Measurements from ENCODE around the gene PKN1. TPM values are rescaled to one million over a fixed set of nuclear protein-coding genes. Genes with fewer than 3 reads are reported as not detected.
A peak's percentile ranks its signal among the peaks of the same experiment; 100 is the strongest.

Gene PKN1
- total and polyA plus RNA-seq, 2 experiments from 2014 or later: 109 to 147 TPM

DNA sequence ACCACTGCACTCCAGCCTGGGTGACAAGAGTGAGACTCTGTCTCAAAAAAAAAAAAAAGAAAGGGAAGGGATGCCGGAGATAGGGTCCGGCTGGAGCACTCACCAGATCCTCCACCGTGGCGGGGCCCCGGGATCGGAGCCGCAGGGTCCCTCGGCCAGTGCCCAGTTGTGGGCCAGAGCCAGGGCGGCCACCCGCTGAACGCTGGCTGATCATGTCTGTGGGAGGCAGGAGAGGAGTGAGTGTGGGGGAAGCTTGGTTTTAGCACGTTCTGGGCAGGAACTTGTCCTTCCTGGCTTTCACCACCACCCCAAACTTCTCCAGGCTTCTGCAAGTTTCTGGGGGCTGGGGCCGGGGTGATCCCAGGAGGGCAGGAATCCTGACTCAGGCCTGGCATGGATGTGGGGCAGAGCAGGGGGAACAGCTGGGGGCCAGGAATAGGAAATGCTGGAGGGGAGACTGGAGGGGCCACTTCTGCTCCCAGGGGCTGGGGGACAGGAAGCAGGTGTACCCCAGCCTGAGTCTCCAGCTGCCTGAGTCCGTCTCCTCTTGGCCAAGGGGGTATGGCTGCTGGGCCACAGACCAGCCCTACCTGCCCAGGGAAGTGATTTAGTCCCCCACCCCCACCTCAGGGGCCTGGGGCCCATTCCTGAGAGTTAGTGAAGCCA lies 46.3 kb downstream of the PKN1 start:
- TF ChIP-seq, protein P1, sequence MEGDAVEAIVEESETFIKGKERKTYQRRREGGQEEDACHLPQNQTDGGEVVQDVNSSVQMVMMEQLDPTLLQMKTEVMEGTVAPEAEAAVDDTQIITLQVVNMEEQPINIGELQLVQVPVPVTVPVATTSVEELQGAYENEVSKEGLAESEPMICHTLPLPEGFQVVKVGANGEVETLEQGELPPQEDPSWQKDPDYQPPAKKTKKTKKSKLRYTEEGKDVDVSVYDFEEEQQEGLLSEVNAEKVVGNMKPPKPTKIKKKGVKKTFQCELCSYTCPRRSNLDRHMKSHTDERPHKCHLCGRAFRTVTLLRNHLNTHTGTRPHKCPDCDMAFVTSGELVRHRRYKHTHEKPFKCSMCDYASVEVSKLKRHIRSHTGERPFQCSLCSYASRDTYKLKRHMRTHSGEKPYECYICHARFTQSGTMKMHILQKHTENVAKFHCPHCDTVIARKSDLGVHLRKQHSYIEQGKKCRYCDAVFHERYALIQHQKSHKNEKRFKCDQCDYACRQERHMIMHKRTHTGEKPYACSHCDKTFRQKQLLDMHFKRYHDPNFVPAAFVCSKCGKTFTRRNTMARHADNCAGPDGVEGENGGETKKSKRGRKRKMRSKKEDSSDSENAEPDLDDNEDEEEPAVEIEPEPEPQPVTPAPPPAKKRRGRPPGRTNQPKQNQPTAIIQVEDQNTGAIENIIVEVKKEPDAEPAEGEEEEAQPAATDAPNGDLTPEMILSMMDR (IDR thresholded peaks at IDR 0.05; ENCODE audit: low read depth, low read length): no peak
- Histone ChIP-seq H3K27ac (no peak overlapping the region), H3K9me3 (ENCODE audit: low read depth) (no peaks in the 10 kb centered on the region), H3K27me3 (no peaks in the 10 kb centered on the region), H3K36me3 (no peaks in the 10 kb centered on the region), H3K4me3 (no peak overlapping the region), H3K4me1 (ENCODE audit: low read depth) (no peaks in the 10 kb centered on the region)
- DNase-seq (ENCODE audit: low read depth in 1 of 2, low spot score in 1 of 2): no peak

DNA sequence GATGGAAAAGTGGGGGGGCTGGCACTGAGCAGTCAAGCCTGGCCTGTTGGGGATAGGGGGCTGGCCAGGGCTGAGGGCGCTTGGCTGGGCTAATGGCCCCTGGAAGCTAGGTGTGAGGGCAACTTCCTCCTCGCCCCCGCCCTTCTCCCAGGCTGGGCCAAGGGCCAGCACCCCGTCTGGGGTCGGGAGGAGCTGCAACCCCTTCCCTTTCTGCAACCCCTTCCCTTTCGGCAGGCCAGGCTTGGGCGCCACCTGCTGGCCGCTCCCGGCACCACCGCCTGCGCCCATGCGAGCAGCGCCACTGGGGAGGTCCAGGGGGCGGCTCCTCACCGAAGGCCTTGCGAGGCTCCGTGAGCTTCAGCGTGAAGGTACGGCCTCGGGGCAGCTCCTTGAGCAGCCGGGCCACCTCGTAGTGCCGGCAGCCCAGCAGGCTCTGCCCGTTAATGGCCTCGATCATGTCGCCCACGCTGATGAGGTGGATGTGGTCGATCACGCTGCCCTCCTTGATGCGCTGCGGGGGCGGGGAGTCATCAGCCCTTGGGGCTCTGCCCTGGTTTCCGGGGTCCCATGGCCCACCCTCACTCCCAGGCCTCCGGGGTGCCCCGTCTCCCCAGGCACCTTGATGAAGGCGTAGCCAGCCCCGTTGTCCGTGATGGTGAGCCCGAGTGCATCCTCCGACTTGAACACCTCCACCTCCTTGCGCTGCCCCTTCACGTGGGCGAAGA lies 47.0 kb downstream of the PKN1 start:
- Histone ChIP-seq H3K27me3 (no peaks in the 10 kb centered on the region), H3K4me3 (no peak overlapping the region), H3K36me3 (no peaks in the 10 kb centered on the region), H3K4me1 (ENCODE audit: low read depth) (no peaks in the 10 kb centered on the region), H3K9me3 (ENCODE audit: low read depth) (no peaks in the 10 kb centered on the region), H3K27ac (no peak overlapping the region)
- TF ChIP-seq, protein P1 (IDR thresholded peaks at IDR 0.05; ENCODE audit: low read depth, low read length): peak; percentile 83
- DNase-seq (ENCODE audit: low read depth in 1 of 2, low spot score in 1 of 2): peak; percentile 43 to 64

DNA sequence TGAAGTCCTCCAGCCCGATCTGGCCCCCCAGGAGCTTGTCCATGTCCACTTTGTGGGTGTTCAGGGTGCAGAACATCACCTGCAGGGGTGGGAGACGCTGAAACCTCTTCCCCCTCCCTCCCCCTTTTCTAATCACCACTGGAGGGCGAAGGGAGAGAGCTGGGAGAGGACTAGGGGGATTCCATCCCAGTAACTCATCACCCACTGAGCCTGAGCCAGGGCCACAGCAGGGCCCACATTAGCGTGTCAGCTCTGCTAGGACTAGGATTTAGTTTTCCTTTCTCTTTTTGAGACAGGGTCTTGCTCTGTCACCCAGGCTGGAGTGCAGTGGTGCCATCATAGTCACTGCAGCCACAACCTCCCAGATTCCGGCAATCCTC lies 47.6 kb downstream of the PKN1 start:
- TF ChIP-seq, protein P1 (IDR thresholded peaks at IDR 0.05; ENCODE audit: low read depth, low read length): no peak
- H3K4me1 ChIP-seq (ENCODE audit: low read depth): no peaks in the 10 kb centered on the region
- no peak for DNase-seq (ENCODE audit: low read depth in 1 of 2, low spot score in 1 of 2)
- no peak overlapping the region for H3K4me3 ChIP-seq
- H3K27ac ChIP-seq: no peak overlapping the region
- no peaks in the 10 kb centered on the region for H3K27me3 ChIP-seq
- no peaks in the 10 kb centered on the region for H3K36me3 ChIP-seq
- H3K9me3 ChIP-seq (ENCODE audit: low read depth): no peaks in the 10 kb centered on the region

DNA sequence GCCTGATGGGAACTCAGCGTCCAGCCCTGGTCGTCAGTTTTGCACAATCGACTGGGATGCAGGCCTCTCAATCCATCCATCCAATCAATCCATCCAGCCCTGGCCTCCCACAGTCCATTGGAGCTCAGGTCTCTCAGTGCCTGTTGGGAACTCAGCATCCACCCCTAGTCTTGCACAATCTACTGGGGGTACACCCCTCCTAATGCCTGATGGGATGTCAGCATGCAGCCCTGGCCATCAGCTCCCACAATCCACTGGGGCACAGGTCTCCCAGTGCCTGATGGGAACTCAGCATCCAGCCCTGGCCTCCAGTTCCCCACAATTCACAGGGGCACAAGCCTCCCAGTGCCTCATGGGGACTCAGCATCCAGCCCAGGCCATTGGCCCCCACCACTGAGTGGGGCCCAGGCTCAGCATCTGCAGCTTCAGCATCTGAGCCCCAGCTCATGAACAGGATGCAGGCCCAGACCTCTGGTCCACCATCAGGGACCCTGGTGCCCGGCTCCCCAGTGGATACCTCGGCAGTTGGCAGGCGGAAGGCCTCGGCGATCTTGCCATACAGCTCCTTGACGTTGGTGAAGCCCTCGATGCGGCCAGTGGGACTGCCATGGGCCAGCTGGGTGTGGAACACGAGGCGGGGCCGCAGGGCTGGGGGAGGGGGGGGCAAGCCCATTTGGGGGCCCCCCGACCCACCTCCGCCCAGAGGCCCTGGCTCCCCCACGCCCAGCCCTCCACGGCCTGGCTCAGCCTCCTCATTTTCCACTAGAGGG lies 49.3 kb downstream of the PKN1 start:
- Histone ChIP-seq H3K4me1 (ENCODE audit: low read depth) (no peaks in the 10 kb centered on the region), H3K27ac (no peak overlapping the region), H3K9me3 (ENCODE audit: low read depth) (no peaks in the 10 kb centered on the region), H3K27me3 (no peaks in the 10 kb centered on the region), H3K4me3 (no peak overlapping the region), H3K36me3 (no peaks in the 10 kb centered on the region)
- TF ChIP-seq, protein P1 (IDR thresholded peaks at IDR 0.05; ENCODE audit: low read depth, low read length): no peak
- DNase-seq (ENCODE audit: low read depth in 1 of 2, low spot score in 1 of 2): no peak

DNA sequence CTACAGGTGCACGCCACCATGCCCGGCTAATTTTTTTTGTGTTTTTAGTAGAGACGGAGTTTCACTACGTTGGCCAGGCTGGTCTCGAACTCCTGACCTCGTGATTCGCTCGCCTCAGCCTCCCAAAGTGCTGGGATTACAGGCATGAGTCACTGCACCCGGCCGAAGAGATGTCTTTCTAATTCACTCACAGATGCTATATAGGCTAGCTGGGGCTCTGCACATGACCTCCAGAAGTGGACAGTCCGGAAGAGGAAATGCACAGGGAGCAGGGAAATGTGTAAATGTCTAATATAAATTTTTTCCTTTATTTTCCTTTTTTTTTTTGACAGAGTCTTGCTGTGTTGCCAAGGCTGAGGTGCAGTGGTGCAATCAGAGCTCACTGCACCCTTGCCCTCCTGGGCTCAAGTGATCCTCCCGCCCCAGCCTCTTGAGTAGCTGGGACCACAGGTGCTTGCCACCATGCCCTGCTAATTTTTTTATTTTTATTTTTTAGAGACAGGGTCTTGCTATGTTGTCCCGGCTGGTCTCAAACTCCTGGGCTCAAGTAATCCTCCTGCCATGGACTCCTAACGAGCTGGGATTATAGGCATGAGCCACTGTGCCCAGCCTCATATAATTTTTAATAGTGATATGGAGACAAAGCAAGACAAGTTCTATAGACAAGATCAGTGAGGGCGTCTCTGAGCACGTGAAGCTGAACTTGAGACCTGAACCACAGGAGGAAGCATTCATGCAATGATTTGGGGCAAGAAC lies 54.4 kb downstream of the PKN1 start:
- Histone ChIP-seq H3K9me3 (ENCODE audit: low read depth) (no peaks in the 10 kb centered on the region), H3K4me1 (ENCODE audit: low read depth) (no peaks in the 10 kb centered on the region), H3K36me3 (peaks cover 2% of the 10 kb centered on the region), H3K27me3 (no peaks in the 10 kb centered on the region), H3K4me3 (no peak overlapping the region), H3K27ac (no peak overlapping the region)
- TF ChIP-seq, protein P1 (IDR thresholded peaks at IDR 0.05; ENCODE audit: low read depth, low read length): no peak
- no peak for DNase-seq (ENCODE audit: low read depth in 1 of 2, low spot score in 1 of 2)
